ENCODE results near the gene CDC40.
A peak's percentile ranks its signal among the peaks of the same experiment; 100 is the strongest.
"Not testable (repeated sequence)": the region's sequence is repeated elsewhere in the genome, so short reads cannot be mapped to it uniquely, and the experiment has no call there.

CDC40 gene

GRCh38 chr6:110255211-110255750 is 75.1 kb downstream of the CDC40 start:
- no peak for TF ChIP-seq JUND (IDR thresholded peaks at IDR 0.05; ENCODE audit: low read depth)
- in situ Hi-C loops (cut with HindIII; ENCODE audit: low pct_unique_long_range_greater_than_20kb, low sequenced_read_pairs) = no loop called here
- peak; percentile 38 to 51 for DNase-seq (ENCODE audit: low read depth in 1 of 2, low spot score in 1 of 2)

- TF ChIP-seq JUND (IDR thresholded peaks at IDR 0.05; ENCODE audit: low read depth) = no peak
- no peak for DNase-seq (ENCODE audit: low read depth in 1 of 2, low spot score in 1 of 2)
- in situ Hi-C loops (cut with HindIII; ENCODE audit: low pct_unique_long_range_greater_than_20kb, low sequenced_read_pairs) = no loop called here
Observed at GRCh38 chr6:110256366-110256765, 76.1 kb downstream of the CDC40 start.

GRCh38 chr6:110265273-110265672 is 85.0 kb downstream of the CDC40 start:
- in situ Hi-C loops (cut with HindIII; ENCODE audit: low pct_unique_long_range_greater_than_20kb, low sequenced_read_pairs) = no loop called here

GRCh38 chr6:110266996-110267395 is 86.8 kb downstream of the CDC40 start:
- DNase-seq (ENCODE audit: low read depth in 1 of 2, low spot score in 1 of 2) = no peak
- in situ Hi-C loops (cut with HindIII; ENCODE audit: low pct_unique_long_range_greater_than_20kb, low sequenced_read_pairs) = no loop called here
- TF ChIP-seq JUND (IDR thresholded peaks at IDR 0.05; ENCODE audit: low read depth) = no peak

More at GRCh38 chr6:110265273-110265672, 85.0 kb downstream of the CDC40 start:
- DNase-seq (ENCODE audit: low read depth in 1 of 2, low spot score in 1 of 2) = no peak
- TF ChIP-seq JUND (IDR thresholded peaks at IDR 0.05; ENCODE audit: low read depth) = no peak

GRCh38 chr6:110269623-110270022 is 89.4 kb downstream of the CDC40 start:
- in situ Hi-C loops (cut with HindIII; ENCODE audit: low pct_unique_long_range_greater_than_20kb, low sequenced_read_pairs) = no loop called here
- TF ChIP-seq JUND (IDR thresholded peaks at IDR 0.05; ENCODE audit: low read depth) = no peak
- no peak for DNase-seq (ENCODE audit: low read depth in 1 of 2, low spot score in 1 of 2)

- DNase-seq (ENCODE audit: low read depth in 1 of 2, low spot score in 1 of 2) = no peak
- no peak for TF ChIP-seq JUND (IDR thresholded peaks at IDR 0.05; ENCODE audit: low read depth)
- in situ Hi-C loops (cut with HindIII; ENCODE audit: low pct_unique_long_range_greater_than_20kb, low sequenced_read_pairs) = no loop called here
Observed at GRCh38 chr6:110270165-110270564, 89.9 kb downstream of the CDC40 start.

- no peak for DNase-seq (ENCODE audit: low read depth in 1 of 2, low spot score in 1 of 2)
- in situ Hi-C loops (cut with HindIII; ENCODE audit: low pct_unique_long_range_greater_than_20kb, low sequenced_read_pairs) = no loop called here
- TF ChIP-seq JUND (IDR thresholded peaks at IDR 0.05; ENCODE audit: low read depth) = no peak
Observed at GRCh38 chr6:110271732-110272022, 91.5 kb downstream of the CDC40 start.

GRCh38 chr6:110272781-110273180 is 92.6 kb downstream of the CDC40 start:
- DNase-seq (ENCODE audit: low read depth in 1 of 2, low spot score in 1 of 2); in situ Hi-C loops (cut with HindIII; ENCODE audit: low pct_unique_long_range_greater_than_20kb, low sequenced_read_pairs): not testable (repeated sequence)

GRCh38 chr6:110277100-110277665 is 97.0 kb downstream of the CDC40 start:
- in situ Hi-C loops (cut with HindIII; ENCODE audit: low pct_unique_long_range_greater_than_20kb, low sequenced_read_pairs) = no loop called here
- no peak for TF ChIP-seq JUND (IDR thresholded peaks at IDR 0.05; ENCODE audit: low read depth)
- no peak for DNase-seq (ENCODE audit: low read depth in 1 of 2, low spot score in 1 of 2)

Measured in T47D (cell line).